CD14-positive monocyte (primary cell): ENCODE measurements around the gene CCDC88A. TPM values are rescaled to one million over a fixed set of nuclear protein-coding genes. Genes with fewer than 3 reads are reported as not detected.
"Not testable (repeated sequence)": the region's sequence is repeated elsewhere in the genome, so short reads cannot be mapped to it uniquely, and the experiment has no call there.

ENCODE experiments used
- DNase-seq, 3 donors: peaks; one replicate each; pipeline ENCODE4 v3.0.0-alpha.2; 2011 to 2022
- H2AFZ ChIP-seq: 2 replicates; pipeline ENCODE4 v1.6.0; 2012; ENCODE audit warnings: mild to moderate bottlenecking, low read depth, low read length, inconsistent platforms; ENCODE audit not compliant: insufficient read depth, poor library complexity, severe bottlenecking
- H3K27ac ChIP-seq, 2 donors: 1 replicate in 1 of 2; 2 replicates in 1 of 2; pipeline ENCODE4 v1.5.1; 2012 to 2013; ENCODE audit warnings: low read length in 2 of 2, control low read depth in 1 of 2, inconsistent platforms in 1 of 2, low read depth in 1 of 2, mild to moderate bottlenecking in 1 of 2
- H3K27me3 ChIP-seq, 2 donors: one replicate each; pipeline versions ENCODE4 v1.6.0 to v1.6.1; 2011 to 2013; ENCODE audit warnings: low read length in 2 of 2; ENCODE audit not compliant: control insufficient read depth in 2 of 2, insufficient read depth in 2 of 2
- H3K36me3 ChIP-seq, 2 donors: replicated peaks in 1 of 2; 1 replicate in 1 of 2; 2 replicates in 1 of 2; pipeline versions ENCODE4 v1.5.1 to v1.6.1; 2012 to 2013; ENCODE audit warnings: low read length in 2 of 2, control low read depth in 1 of 2, inconsistent platforms in 1 of 2, mild to moderate bottlenecking in 1 of 2; ENCODE audit not compliant: insufficient read depth in 2 of 2, control insufficient read depth in 1 of 2
- H3K4me1 ChIP-seq, 2 donors: 1 replicate in 1 of 2; 2 replicates in 1 of 2; pipeline versions ENCODE4 v1.5.1 to v1.6.1; 2012 to 2013; ENCODE audit warnings: low read length in 2 of 2, control low read depth in 1 of 2, inconsistent platforms in 1 of 2, mild to moderate bottlenecking in 1 of 2, moderate library complexity in 1 of 2; ENCODE audit not compliant: insufficient read depth in 2 of 2, control insufficient read depth in 1 of 2
- H3K4me2 ChIP-seq: replicated peaks from 2 replicates; pipeline ENCODE3; 2012; ENCODE audit warnings: low read length, moderate library complexity, mild to moderate bottlenecking; ENCODE audit not compliant: poor library complexity, severe bottlenecking; ENCODE audit errors: extremely low read depth
- H3K4me3 ChIP-seq, 3 experiments: fragments of 200-600 bp in 1 of 3; sonication (generic) in 1 of 3; replicated peaks in 1 of 3; 1 replicate in 2 of 3; 2 replicates in 1 of 3; pipeline ENCODE4 v1.5.1; 2011 to 2013; ENCODE audit warnings: low read length in 3 of 3, mild to moderate bottlenecking in 3 of 3, control low read depth in 2 of 3, low read depth in 2 of 3, inconsistent platforms in 1 of 3, moderate library complexity in 1 of 3
- H3K79me2 ChIP-seq: 2 replicates; pipeline ENCODE4 v1.6.0; 2012; ENCODE audit warnings: mild to moderate bottlenecking, control low read depth, inconsistent platforms, low read length, moderate library complexity; ENCODE audit not compliant: insufficient read depth
- H3K9ac ChIP-seq: 2 replicates; pipeline ENCODE4 v1.6.0; 2017; ENCODE audit warnings: low read length, mild to moderate bottlenecking; ENCODE audit not compliant: insufficient read depth, poor library complexity, severe bottlenecking
- H3K9me3 ChIP-seq, 2 donors: replicated peaks in 1 of 2; 1 replicate in 1 of 2; 2 replicates in 1 of 2; pipeline versions ENCODE4 v1.5.1 to v1.6.1; 2012 to 2013; ENCODE audit warnings: low read length in 2 of 2, control low read depth in 1 of 2; ENCODE audit not compliant: control insufficient read depth in 1 of 2, insufficient read depth in 1 of 2
- H4K20me1 ChIP-seq: 2 replicates; pipeline ENCODE4 v1.6.0; 2012; ENCODE audit warnings: mild to moderate bottlenecking, low read length, control low read depth, moderate library complexity; ENCODE audit not compliant: insufficient read depth
- H3K27ac Mint-ChIP-seq, 7 donors: one replicate each; pipeline ENCODE4 v1.8.0; 2020; ENCODE audit warnings: mild to moderate bottlenecking in 7 of 7, mixed read lengths in 7 of 7, moderate library complexity in 6 of 7, inconsistent platforms in 2 of 7
- H3K27me3 Mint-ChIP-seq, 3 donors: one replicate each; pipeline ENCODE4 v1.8.0; 2021 to 2022; ENCODE audit warnings: low read depth in 3 of 3, mild to moderate bottlenecking in 3 of 3, mixed read lengths in 3 of 3, moderate library complexity in 3 of 3, inconsistent platforms in 1 of 3
- H3K36me3 Mint-ChIP-seq, 2 donors: one replicate each; pipeline ENCODE4 v1.8.0; 2020; ENCODE audit warnings: mixed read lengths in 2 of 2, inconsistent platforms in 1 of 2, mild to moderate bottlenecking in 1 of 2
- H3K4me1 Mint-ChIP-seq: one replicate; pipeline ENCODE4 v1.8.0; 2020; ENCODE audit warnings: mild to moderate bottlenecking, mixed read lengths
- H3K4me3 Mint-ChIP-seq, 2 donors: one replicate each; pipeline ENCODE4 v1.8.0; 2020; ENCODE audit warnings: mild to moderate bottlenecking in 2 of 2, mixed read lengths in 2 of 2, moderate library complexity in 1 of 2
- H3K9me3 Mint-ChIP-seq, 7 donors: one replicate each; pipeline ENCODE4 v1.8.0; 2020 to 2022; ENCODE audit warnings: mixed read lengths in 7 of 7, mild to moderate bottlenecking in 6 of 7, moderate library complexity in 6 of 7, inconsistent platforms in 2 of 7
- CTCF ChIP-seq: fragments of 200-600 bp; IDR thresholded peaks from one replicate; pipeline ENCODE4 v1.8.0; 2022; ENCODE audit warnings: antibody characterized with exemption, mild to moderate bottlenecking
- WGBS: methylation state at CpG from one replicate; pipeline ENCODE4 v1.1.5; 2013; ENCODE audit warnings: missing lambda C conversion rate; ENCODE audit not compliant: insufficient coverage; 5-methylcytosine and 5-hydroxymethylcytosine counted together
- intact Hi-C, 2 donors: fragments of 100-400 bp; cut with micrococcal nuclease; formaldehyde crosslinking; loops; one replicate each; pipeline versions ENCODE4 v1.15.0 to v1.15.1; 2023
- polyA plus RNA-seq, 3 donors: library from polyadenylated mRNA; depleted of rRNA in 1 of 3; unstranded in 2 of 3; stranded (reverse) in 1 of 3; fragments of 300-500 nt in 2 of 3; fragments of >200 nt in 1 of 3; fragmentation: Illumina TruSeq in 2 of 3; gene quantifications; 1 replicate in 2 of 3; 2 replicates in 1 of 3; pipeline ENCODE4 v1.2.3, GENCODE V29; 2012 to 2021

Gene CCDC88A
- polyA plus RNA-seq, 3 donors, result 9.9 to 57.1 (median 17.9) TPM

GRCh38 chr2:55282110-55282917 lies 137.3 kb downstream of the CCDC88A start:
- Histone ChIP-seq H3K4me3 (peak overlapping the region; percentile 70 to 95 (median 82)), H3K4me2 (peak overlapping the region; percentile 83), H3K9ac (peak overlapping the region; percentile 68), H4K20me1 (no peaks in the 10 kb centered on the region), H3K9me3 (no peaks in the 10 kb centered on the region), H3K4me1 (peaks cover 13 to 16% of the 10 kb centered on the region in 2 donors), H2AFZ (peak overlapping the region; percentile 87), H3K27ac (peak overlapping the region; percentile 84 to 86), H3K36me3 (peaks cover 7 to 14% of the 10 kb centered on the region in 2 donors), H3K27me3 (no peaks in the 10 kb centered on the region), H3K79me2 (no peaks in the 10 kb centered on the region)
- intact Hi-C loops, result no loop called here
- peaks cover 12 to 16% of the 10 kb centered on the region in 2 donors for H3K36me3 Mint-ChIP-seq
- no peaks in the 10 kb centered on the region for H3K9me3 Mint-ChIP-seq
- DNase-seq, result peak; percentile 84 to 88 (median 85)
- H3K4me3 Mint-ChIP-seq, result peak overlapping the region; percentile 82 to 94
- TF ChIP-seq CTCF, result no peak
- 2% methylated on average over 60 of the region's 60 CpGs for WGBS
- H3K27ac Mint-ChIP-seq, result peak overlapping the region; percentile 88 to 95 (median 93)
- peaks cover 17% of the 10 kb centered on the region for H3K4me1 Mint-ChIP-seq
- peaks cover 0 to 4% (median 0%) of the 10 kb centered on the region in 3 donors for H3K27me3 Mint-ChIP-seq

GRCh38 chr2:55280851-55281546 lies 138.7 kb downstream of the CCDC88A start:
- H3K4me3 ChIP-seq, H3K9ac ChIP-seq, H3K27me3 ChIP-seq, H3K79me2 ChIP-seq, intact Hi-C loops, H3K27ac Mint-ChIP-seq, H3K36me3 Mint-ChIP-seq, H3K36me3 ChIP-seq, DNase-seq, H3K9me3 Mint-ChIP-seq, H3K9me3 ChIP-seq, H3K27me3 Mint-ChIP-seq, H3K27ac ChIP-seq, H3K4me3 Mint-ChIP-seq, H4K20me1 ChIP-seq: not testable (repeated sequence)
- peaks cover 13 to 17% of the 10 kb centered on the region in 2 donors for H3K4me1 ChIP-seq
- 100% methylated on average over 3 of the region's 5 CpGs for WGBS
- H3K4me2 ChIP-seq, result peak overlapping the region; percentile 83
- peaks cover 17% of the 10 kb centered on the region for H3K4me1 Mint-ChIP-seq
- peak overlapping the region; percentile 87 for H2AFZ ChIP-seq

- H3K36me3 Mint-ChIP-seq, H3K27ac Mint-ChIP-seq: not testable (repeated sequence)
Measured at GRCh38 chr2:55279859-55280424, 139.7 kb downstream of the CCDC88A start.

More at GRCh38 chr2:55279859-55280424, 139.7 kb downstream of the CCDC88A start:
- 96% methylated on average over 6 of the region's 7 CpGs for WGBS
- H3K4me1 ChIP-seq, result peaks cover 13 to 17% of the 10 kb centered on the region in 2 donors
- H3K27me3 ChIP-seq, H3K27me3 Mint-ChIP-seq, H3K4me3 Mint-ChIP-seq, H3K9me3 Mint-ChIP-seq, H3K79me2 ChIP-seq, H3K4me2 ChIP-seq, H3K36me3 ChIP-seq, H3K9me3 ChIP-seq, intact Hi-C loops, H4K20me1 ChIP-seq, H3K4me3 ChIP-seq, H2AFZ ChIP-seq, H3K27ac ChIP-seq, DNase-seq, H3K9ac ChIP-seq: not testable (repeated sequence)
- H3K4me1 Mint-ChIP-seq, result peaks cover 17% of the 10 kb centered on the region
